Jurkat, Clone E6-1 (cell line): ENCODE results near the gene ATL3.
"Not testable (repeated sequence)": the region's sequence is repeated elsewhere in the genome, so short reads cannot be mapped to it uniquely, and the experiment has no call there.

ENCODE experiments used
- DNase-seq: peaks from one replicate; pipeline ENCODE4 v3.0.0-alpha.2; 2011; ENCODE audit warnings: low read depth, low spot score
- H3K4me3 ChIP-seq: 2 replicates; pipeline ENCODE4 v1.5.1; 2011; ENCODE audit warnings: mild to moderate bottlenecking, low read length, control low read depth, moderate library complexity

ATL3 gene

GRCh38 chr11:63638436-63638835, 32.7 kb downstream of the ATL3 start:
- not testable (repeated sequence) for DNase-seq, H3K4me3 ChIP-seq

DNA sequence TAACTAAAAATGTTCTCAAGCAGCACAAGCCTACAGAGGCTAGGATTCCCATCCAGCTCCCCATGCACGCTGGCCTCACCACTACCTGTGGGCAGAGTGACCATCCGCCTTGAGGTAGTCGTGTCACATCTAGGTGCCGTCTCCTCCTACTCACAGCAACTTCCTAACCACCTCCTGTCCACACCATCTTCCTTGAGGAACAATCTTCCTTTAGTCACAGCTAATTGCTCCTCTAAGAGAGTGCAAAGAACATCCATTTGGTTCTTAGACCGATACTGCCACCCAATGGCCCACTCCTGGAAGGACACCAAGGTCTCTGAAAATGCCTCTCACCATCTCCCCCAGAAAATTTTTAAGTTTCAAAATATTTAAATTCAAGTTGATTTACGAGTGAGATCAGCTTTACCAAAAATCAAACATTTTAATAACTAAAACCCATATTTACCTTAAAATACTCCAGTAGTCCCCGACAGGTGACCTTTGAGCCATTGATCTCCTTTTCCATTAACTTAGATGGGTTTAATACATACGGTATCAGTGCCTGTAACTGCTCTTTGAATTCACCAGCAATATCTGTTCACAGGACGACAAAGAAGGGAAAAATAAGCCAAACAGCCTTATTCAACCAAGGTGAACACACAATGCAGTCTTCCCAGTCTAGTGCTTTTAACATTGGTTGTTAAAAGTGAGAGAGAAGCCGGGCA, 35.3 kb downstream of the ATL3 start:
- peak; percentile 44 for DNase-seq

DNA sequence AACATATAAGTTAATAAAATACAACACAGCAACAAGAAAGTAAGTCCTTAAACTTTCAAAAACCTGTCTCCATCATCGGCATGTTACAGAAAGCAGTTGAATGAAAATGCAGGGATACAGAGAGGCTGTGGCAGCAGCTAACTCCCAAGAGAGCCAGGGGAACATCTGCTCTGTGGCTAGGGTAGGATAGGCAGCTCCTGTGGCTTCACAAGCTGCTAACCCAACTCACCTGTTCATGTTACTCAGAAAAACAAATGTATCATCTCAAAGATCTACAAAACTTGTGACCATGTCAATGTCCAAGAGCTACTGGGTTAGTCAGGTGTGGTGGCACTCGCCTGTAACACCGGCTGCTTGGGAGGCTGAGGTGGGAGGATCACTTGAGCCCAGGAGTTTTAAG, 41.8 kb downstream of the ATL3 start:
- no peak for DNase-seq
- no peak overlapping the region for H3K4me3 ChIP-seq

More for the DNA sequence above, 35.3 kb downstream of the ATL3 start:
- H3K4me3 ChIP-seq, result no peak overlapping the region

- H3K4me3 ChIP-seq, result no peak overlapping the region
- no peak for DNase-seq
These were observed 47.5 kb downstream of the ATL3 start for GRCh38 chr11:63623513-63624140.

- no peak overlapping the region for H3K4me3 ChIP-seq
- DNase-seq, result no peak
These were observed 48.9 kb downstream of the ATL3 start for GRCh38 chr11:63622323-63622722.

DNA sequence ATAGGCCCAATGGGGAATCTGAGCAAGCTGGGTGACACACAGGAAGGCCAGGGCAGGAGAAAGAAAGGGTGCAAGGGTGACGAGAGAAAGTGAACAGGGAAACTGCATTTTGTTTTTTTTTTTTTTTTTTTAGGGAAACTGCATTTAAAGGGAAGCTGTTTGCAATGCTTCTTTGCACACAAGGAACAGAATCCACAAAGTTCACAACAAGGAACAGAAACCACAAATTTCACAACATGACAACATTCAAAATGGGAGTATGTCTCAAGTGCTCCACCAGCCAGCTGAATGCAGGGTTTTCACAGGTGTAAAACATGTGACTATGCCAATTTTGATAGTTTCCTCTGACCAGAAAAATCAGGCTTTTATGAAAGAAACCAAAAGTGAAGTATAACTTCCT, 50.1 kb downstream of the ATL3 start:
- no peak overlapping the region for H3K4me3 ChIP-seq
- peak; percentile 24 for DNase-seq

DNA sequence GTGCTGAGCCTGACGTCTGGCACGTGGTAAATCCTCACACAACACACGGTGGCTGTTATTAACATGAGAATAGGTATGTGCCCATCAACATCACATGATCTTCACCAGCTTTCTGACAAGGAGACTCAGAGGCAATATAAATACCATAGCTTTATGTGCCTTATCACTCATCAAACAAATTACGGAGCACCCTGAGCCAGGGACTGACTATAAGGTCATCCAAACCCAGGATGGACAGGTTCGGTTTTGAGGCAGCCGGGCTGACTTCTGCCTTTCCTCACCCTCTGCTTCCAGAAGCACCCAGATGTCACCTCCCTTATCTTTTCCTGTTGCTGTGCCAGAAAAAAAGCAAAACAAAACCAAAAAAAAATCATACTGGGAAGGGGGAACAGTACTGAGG, 51.2 kb downstream of the ATL3 start:
- no peak for DNase-seq
- no peak overlapping the region for H3K4me3 ChIP-seq

DNA sequence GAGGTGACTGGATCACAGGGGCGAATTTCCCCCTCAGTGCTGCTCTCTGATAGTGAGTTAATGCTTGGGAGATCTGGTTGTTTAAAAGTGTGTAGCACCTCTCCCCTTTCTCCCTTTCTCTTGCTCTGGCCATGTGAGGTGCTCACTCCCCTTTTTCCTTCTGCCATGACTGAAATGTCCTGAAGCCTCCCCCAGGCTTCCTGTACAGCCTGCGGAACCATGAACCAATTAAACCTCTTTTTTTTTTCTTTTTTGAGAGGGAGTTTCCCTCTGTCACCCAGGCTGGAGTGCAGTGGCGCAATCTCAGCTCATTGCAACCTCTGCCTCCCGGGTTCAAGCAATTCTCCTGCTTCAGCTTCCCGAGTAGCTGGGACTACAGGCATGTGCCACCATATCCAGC, 53.5 kb downstream of the ATL3 start:
- H3K4me3 ChIP-seq, DNase-seq: not testable (repeated sequence)

- H3K4me3 ChIP-seq, result no peak overlapping the region
- DNase-seq, result no peak
These were observed 54.2 kb downstream of the ATL3 start for GRCh38 chr11:63616953-63617352.

DNA sequence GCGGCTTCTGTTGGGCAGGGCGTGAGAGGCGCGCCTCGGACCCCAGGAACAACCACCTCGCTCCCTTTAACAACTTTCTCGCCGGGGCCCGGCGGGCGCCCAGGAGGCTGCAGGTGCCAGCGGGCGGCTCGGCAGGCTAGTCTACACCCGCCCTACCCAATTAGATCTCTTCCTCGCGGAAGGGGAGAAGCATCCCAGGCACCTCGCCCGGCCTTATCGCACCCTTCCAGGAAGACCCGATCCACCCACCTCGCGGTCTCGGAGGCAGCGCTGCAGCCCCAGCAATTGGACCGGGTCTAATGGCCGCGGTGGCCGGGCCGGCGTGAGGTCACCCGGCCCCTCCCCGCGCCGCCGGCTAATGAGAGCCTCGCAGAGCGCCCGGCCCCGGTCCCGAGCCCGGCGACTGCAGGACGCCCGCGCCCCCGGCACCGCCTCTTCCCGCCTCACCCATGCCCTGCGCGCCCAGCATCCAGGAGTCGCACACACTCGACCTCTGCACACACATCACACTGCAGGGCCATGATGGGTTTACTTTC, 57.0 kb downstream of the ATL3 start, which contains the start of gene PLAAT3:
Gene PLAAT3 (minus strand): TSS at position 298 of the 536 bp plus-strand sequence. CDS start 419 bp downstream, outside the sequence.
- no peak within 1 kb of the TSS for H3K4me3 ChIP-seq
- DNase-seq, result no peak

DNA sequence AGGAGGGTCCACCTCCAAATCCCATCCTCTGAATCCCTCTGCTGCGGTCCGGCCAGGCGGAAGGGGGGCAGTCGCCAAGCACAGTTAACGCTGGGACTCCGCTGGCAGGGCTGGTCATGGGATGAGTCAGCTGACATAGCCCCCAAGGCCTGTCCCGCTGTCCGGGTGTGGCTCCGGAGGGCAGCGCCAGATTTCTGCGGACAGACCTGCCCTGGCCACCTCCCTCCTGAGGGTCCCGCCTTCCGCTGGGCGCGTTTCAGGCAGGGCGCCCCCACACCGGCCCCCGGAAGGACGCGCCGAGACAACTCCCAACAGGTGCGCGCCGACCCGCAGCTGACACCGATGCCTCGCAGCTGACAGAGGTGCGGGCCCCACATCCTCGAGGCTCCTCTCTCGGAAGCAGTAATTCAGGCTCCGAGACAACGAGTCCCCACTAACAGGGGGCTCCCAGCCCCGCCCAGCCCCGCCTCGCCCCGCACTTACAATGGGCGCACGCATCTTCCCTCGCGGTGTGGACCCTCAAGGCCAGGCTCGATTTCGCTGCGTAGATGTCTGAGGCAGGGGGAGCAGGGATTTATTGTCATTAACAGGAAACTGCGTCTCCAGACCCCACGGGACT, 57.5 kb downstream of the ATL3 start:
- no peak for DNase-seq
- H3K4me3 ChIP-seq, result no peak overlapping the region

DNA sequence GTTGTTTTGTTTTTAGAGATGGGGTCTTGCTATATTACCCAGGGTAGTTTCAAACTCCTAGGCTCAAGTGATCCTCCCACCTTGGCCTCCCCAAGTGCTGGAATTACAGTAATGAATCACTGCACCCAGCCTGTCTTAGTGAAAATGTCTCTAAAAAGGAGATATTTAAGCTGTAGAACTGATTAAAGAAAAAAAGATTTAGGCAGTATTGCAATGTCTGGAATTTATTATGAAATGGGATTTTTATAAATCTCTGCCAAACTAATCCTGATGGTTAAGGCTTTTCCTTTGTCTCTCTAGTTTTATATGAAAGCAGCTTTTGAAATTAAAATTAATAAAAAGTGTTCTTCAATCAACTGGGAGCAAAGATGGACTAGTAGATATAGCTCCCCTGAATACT, 59.0 kb downstream of the ATL3 start:
- no peak for DNase-seq
- no peak overlapping the region for H3K4me3 ChIP-seq

DNA sequence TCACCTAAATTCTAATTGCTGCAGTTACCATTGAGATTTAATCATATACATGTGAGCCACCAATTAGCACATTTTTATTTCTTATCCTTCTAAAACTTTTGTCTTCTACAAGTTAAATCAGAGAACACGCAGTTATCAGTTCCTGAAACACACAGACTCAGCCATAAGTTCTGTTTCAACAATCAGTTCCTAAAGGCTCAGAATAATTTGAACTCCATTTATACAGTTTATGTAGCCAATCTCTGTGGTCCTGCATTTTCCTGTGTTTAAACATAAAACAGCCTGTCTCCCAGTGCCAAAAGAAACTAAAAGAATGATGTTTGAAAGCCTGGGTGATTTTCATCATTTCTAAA, 59.8 kb downstream of the ATL3 start:
- no peak for DNase-seq
- H3K4me3 ChIP-seq, result no peak overlapping the region

GRCh38 chr11:63610604-63611394, 60.4 kb downstream of the ATL3 start:
- H3K4me3 ChIP-seq, result no peak overlapping the region
- no peak for DNase-seq

DNA sequence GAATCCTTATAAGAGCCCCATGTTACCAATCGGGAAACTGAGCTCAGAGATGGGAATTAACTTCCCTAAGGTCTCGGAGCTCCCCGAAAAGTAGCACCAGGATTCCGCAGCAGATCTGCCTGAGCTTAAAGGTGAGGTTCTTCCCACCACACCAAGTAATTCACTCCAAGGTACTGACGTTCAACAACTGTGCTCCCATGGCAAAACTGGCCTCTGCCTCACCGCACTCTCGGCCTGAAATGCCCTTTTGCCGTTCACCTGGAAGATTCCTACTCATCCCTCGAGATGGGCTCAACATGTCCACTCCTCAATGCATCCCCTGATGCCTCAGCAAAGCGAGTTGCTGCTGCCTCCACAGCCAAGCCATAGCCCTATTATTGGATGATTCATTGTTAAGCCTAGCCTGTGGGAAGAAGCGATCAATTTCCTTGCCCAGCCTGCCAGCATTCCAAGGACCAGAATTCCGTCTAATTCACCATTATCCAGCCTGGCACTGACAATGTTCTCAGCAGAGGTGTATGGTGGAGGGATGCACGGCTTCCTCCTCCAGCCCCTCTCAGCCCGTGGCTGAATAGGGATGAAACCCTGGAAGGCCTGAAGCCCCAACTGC, 61.1 kb downstream of the ATL3 start:
- no peak overlapping the region for H3K4me3 ChIP-seq
- DNase-seq, result no peak

- H3K4me3 ChIP-seq, result no peak overlapping the region
- DNase-seq, result no peak
These were observed 61.6 kb downstream of the ATL3 start for GRCh38 chr11:63609536-63609935.

GRCh38 chr11:63608353-63609345, 62.5 kb downstream of the ATL3 start:
- H3K4me3 ChIP-seq, result no peak overlapping the region
- no peak for DNase-seq

GRCh38 chr11:63603180-63603518, 68.0 kb downstream of the ATL3 start:
- DNase-seq, result no peak
- H3K4me3 ChIP-seq, result no peak overlapping the region
